CD4-positive, alpha-beta memory T cell (primary cell): ENCODE measurements around the gene FSTL4. TPM values are rescaled to one million over a fixed set of nuclear protein-coding genes. Genes with fewer than 3 reads are reported as not detected.

Experiments used
- CTCF ChIA-PET: fragments of 350-600 bp; sonication (Branson Sonifier 250); formaldehyde crosslinking; loops from one replicate; lab custom pipeline; 2021; ENCODE audit warnings: inconsistent platforms; ENCODE audit not compliant: partially characterized antibody; lab: Charles Lee
- POLR2A ChIA-PET: fragments of 350-600 bp; sonication (Branson Sonifier 250); formaldehyde crosslinking; loops from one replicate; lab custom pipeline; 2021; ENCODE audit not compliant: partially characterized antibody; lab: Charles Lee
- DNase-seq, 5 donors: peaks; one replicate each; pipeline versions ENCODE4 v3.0.0 to v3.0.0-alpha.2; 2020 to 2022; ENCODE audit warnings: mixed read lengths in 1 of 5
- H3K27ac ChIP-seq: one replicate; pipeline ENCODE4 v1.7.0; 2013; ENCODE audit warnings: low read depth, low read length
- H3K27me3 ChIP-seq: 2 replicates; pipeline ENCODE4 v1.7.0; 2013; ENCODE audit warnings: mild to moderate bottlenecking, low read length, moderate library complexity; ENCODE audit not compliant: insufficient read depth
- H3K36me3 ChIP-seq: 2 replicates; pipeline ENCODE4 v1.7.0; 2013; ENCODE audit warnings: mild to moderate bottlenecking, low read length, moderate library complexity; ENCODE audit not compliant: insufficient read depth
- H3K4me1 ChIP-seq: 2 replicates; pipeline ENCODE4 v1.7.0; 2013; ENCODE audit warnings: mild to moderate bottlenecking, low read length, moderate library complexity; ENCODE audit not compliant: insufficient read depth
- H3K4me3 ChIP-seq, 2 donors: one replicate each; pipeline ENCODE4 v1.7.0; 2013; ENCODE audit warnings: low read length in 2 of 2, mild to moderate bottlenecking in 1 of 2
- H3K9me3 ChIP-seq, 2 donors: one replicate each; pipeline ENCODE4 v1.7.0; 2013; ENCODE audit warnings: low read length in 2 of 2, control low read depth in 1 of 2; ENCODE audit not compliant: control insufficient read depth in 1 of 2
- H3K27ac Mint-ChIP-seq, 7 donors: one replicate each; pipeline ENCODE4 v1.8.0; 2020 to 2021; ENCODE audit warnings: mixed read lengths in 7 of 7, mild to moderate bottlenecking in 6 of 7, inconsistent platforms in 3 of 7, moderate library complexity in 3 of 7
- H3K27me3 Mint-ChIP-seq, 2 donors: one replicate each; pipeline ENCODE4 v1.8.0; 2020 to 2021; ENCODE audit warnings: mixed read lengths in 2 of 2
- H3K36me3 Mint-ChIP-seq, 2 donors: one replicate each; pipeline ENCODE4 v1.8.0; 2020 to 2021; ENCODE audit warnings: mixed read lengths in 2 of 2, inconsistent platforms in 1 of 2, mild to moderate bottlenecking in 1 of 2
- H3K4me1 Mint-ChIP-seq, 4 donors: one replicate each; pipeline ENCODE4 v1.8.0; 2020 to 2021; ENCODE audit warnings: mixed read lengths in 4 of 4, mild to moderate bottlenecking in 1 of 4
- H3K4me3 Mint-ChIP-seq, 8 donors: one replicate each; pipeline ENCODE4 v1.8.0; 2020 to 2021; ENCODE audit warnings: mixed read lengths in 8 of 8, mild to moderate bottlenecking in 7 of 8, moderate library complexity in 6 of 8, inconsistent platforms in 3 of 8
- H3K9me3 Mint-ChIP-seq, 8 donors: one replicate each; pipeline ENCODE4 v1.8.0; 2020 to 2021; ENCODE audit warnings: mixed read lengths in 8 of 8, mild to moderate bottlenecking in 5 of 8, inconsistent platforms in 3 of 8, moderate library complexity in 1 of 8
- intact Hi-C: fragments of 100-400 bp; cut with micrococcal nuclease; formaldehyde crosslinking; loops from one replicate; pipeline ENCODE4 v1.15.1; 2023
- polyA plus RNA-seq, 2 donors: library from polyadenylated mRNA; unstranded; fragments of 300-500 nt; fragmentation: Illumina TruSeq; gene quantifications; one replicate each; pipeline ENCODE4 v1.2.3, GENCODE V29; 2021
- total RNA-seq, 2 experiments: library from RNA; stranded (reverse); gene quantifications; one replicate each; pipeline ENCODE4 v1.2.3, GENCODE V29; 2021

FSTL4 gene
- total and polyA plus RNA-seq, 4 experiments from 2014 or later: not detected

GRCh38 chr5:133291524-133291923 lies 320.8 kb downstream of the FSTL4 start:
- intact Hi-C loops: no loop called here
- no peaks in the 10 kb centered on the region for H3K9me3 Mint-ChIP-seq
- no peaks in the 10 kb centered on the region for H3K4me1 ChIP-seq
- no peak for DNase-seq
- no peaks in the 10 kb centered on the region for H3K27me3 Mint-ChIP-seq
- no peak overlapping the region for H3K27ac ChIP-seq
- H3K4me1 Mint-ChIP-seq: no peaks in the 10 kb centered on the region
- H3K4me3 Mint-ChIP-seq: no peak overlapping the region
- ChIA-PET CTCF (no interaction called here), POLR2A (no interaction called here)
- H3K27ac Mint-ChIP-seq: no peak overlapping the region
- no peaks in the 10 kb centered on the region for H3K36me3 Mint-ChIP-seq
- H3K27me3 ChIP-seq: no peaks in the 10 kb centered on the region
- no peaks in the 10 kb centered on the region for H3K9me3 ChIP-seq
- no peak overlapping the region for H3K4me3 ChIP-seq
- no peaks in the 10 kb centered on the region for H3K36me3 ChIP-seq

DNA sequence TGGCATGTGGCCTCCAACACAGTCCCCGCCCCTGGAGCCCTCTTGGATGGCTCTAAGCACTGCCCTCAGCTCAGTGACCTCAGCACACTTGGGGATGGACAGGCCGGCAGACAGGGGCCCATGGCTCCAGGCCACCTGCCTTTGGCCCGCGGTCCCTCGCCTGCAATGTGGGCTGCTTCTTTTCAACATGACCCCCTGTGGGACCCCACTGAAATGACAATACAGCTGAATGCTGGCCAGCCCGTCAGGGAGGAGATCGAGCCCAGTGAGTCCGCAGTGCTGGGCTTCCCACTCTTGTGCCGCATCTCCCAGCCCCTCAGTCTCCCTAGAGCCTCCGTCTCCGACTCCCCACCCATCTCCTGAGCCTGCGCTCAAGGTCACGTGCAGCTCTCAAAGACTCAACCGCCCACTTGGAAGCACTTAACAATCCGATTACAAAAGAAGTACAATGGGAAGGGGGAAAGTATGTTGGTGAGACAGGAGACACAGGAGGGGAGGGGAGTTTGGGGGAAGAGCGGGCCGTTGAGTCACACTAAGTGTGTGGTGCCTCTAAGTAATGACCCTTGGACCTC lies 321.6 kb downstream of the FSTL4 start:
- no peaks in the 10 kb centered on the region for H3K27me3 ChIP-seq
- H3K4me3 Mint-ChIP-seq: no peak overlapping the region
- no peaks in the 10 kb centered on the region for H3K4me1 ChIP-seq
- H3K36me3 Mint-ChIP-seq: no peaks in the 10 kb centered on the region
- H3K9me3 Mint-ChIP-seq: no peaks in the 10 kb centered on the region
- no peak overlapping the region for H3K4me3 ChIP-seq
- H3K36me3 ChIP-seq: no peaks in the 10 kb centered on the region
- no peak overlapping the region for H3K27ac ChIP-seq
- H3K4me1 Mint-ChIP-seq: no peaks in the 10 kb centered on the region
- intact Hi-C loops: no loop called here
- DNase-seq: no peak
- CTCF ChIA-PET: interaction anchor here (1.3 kb wide), 1 partner anchor 179 kb away, joined by 4 read pairs; no protein-coding TSS in a partner anchor
- POLR2A ChIA-PET: no interaction called here
- no peaks in the 10 kb centered on the region for H3K9me3 ChIP-seq
- H3K27me3 Mint-ChIP-seq: no peaks in the 10 kb centered on the region
- peak overlapping the region in 1 of 7 donors; percentile 18 for H3K27ac Mint-ChIP-seq

- no peaks in the 10 kb centered on the region for H3K36me3 ChIP-seq
- Mint-ChIP-seq H3K9me3 (no peaks in the 10 kb centered on the region), H3K27me3 (no peaks in the 10 kb centered on the region), H3K4me1 (no peaks in the 10 kb centered on the region), H3K27ac (no peak overlapping the region), H3K4me3 (no peak overlapping the region), H3K36me3 (no peaks in the 10 kb centered on the region)
- no peaks in the 10 kb centered on the region for H3K4me1 ChIP-seq
- H3K27ac ChIP-seq: no peak overlapping the region
- DNase-seq: no peak
- intact Hi-C loops: loop anchor here (10.0 kb wide), 1 partner anchor 1405 kb away; no protein-coding TSS in a partner anchor
- no peaks in the 10 kb centered on the region for H3K9me3 ChIP-seq
- CTCF ChIA-PET: interaction anchor here (1.3 kb wide), 1 partner anchor 178 kb away, joined by 4 read pairs; no protein-coding TSS in a partner anchor
- no peak overlapping the region for H3K4me3 ChIP-seq
- H3K27me3 ChIP-seq: no peaks in the 10 kb centered on the region
- POLR2A ChIA-PET: no interaction called here
Observed at GRCh38 chr5:133289686-133290367, 322.5 kb downstream of the FSTL4 start.

GRCh38 chr5:133287500-133287899 lies 324.8 kb downstream of the FSTL4 start:
- no peaks in the 10 kb centered on the region for H3K4me1 Mint-ChIP-seq
- no peak overlapping the region for H3K4me3 ChIP-seq
- no peaks in the 10 kb centered on the region for H3K27me3 ChIP-seq
- intact Hi-C loops: loop anchor here (10.0 kb wide), 1 partner anchor 1407 kb away; no protein-coding TSS in a partner anchor
- ChIA-PET POLR2A (interaction anchor here (0.7 kb wide), 1 partner anchor 174 kb away, joined by 5 read pairs; no protein-coding TSS in a partner anchor), CTCF (interaction anchor here (1.0 to 4.8 kb wide), 4 partner anchors 9 to 179 kb away, joined by 3 to 46 read pairs (median 6); no protein-coding TSS in a partner anchor)
- no peaks in the 10 kb centered on the region for H3K9me3 Mint-ChIP-seq
- H3K27ac ChIP-seq: no peak overlapping the region
- H3K4me3 Mint-ChIP-seq: no peak overlapping the region
- peak overlapping the region in 1 of 7 donors; percentile 1 for H3K27ac Mint-ChIP-seq
- no peaks in the 10 kb centered on the region for H3K4me1 ChIP-seq
- H3K36me3 ChIP-seq: no peaks in the 10 kb centered on the region
- no peaks in the 10 kb centered on the region for H3K9me3 ChIP-seq
- no peaks in the 10 kb centered on the region for H3K36me3 Mint-ChIP-seq
- DNase-seq: peak in 3 of 5 donors; percentile 12 to 26 (median 17)
- H3K27me3 Mint-ChIP-seq: no peaks in the 10 kb centered on the region

DNA sequence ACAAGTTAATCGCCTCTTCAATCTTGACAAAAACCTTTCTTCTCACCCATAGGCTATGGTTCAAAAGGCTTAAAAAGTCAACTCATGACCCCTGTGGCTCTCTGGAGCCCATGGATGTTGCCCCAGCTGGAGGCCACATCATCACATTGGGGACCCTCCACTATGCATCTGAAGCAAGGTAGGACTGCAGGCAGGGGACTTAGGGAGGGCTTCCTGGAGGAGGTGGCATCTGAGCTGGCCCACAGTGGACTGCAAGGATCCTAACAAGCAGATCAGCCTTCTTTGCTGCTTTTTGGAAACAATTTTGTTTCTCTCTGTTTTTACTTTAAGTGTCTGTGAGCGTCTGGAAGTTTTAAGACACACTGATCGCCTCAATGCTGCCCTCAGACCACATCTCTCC lies 325.9 kb downstream of the FSTL4 start:
- H3K4me3 Mint-ChIP-seq: no peak overlapping the region
- no peaks in the 10 kb centered on the region for H3K4me1 Mint-ChIP-seq
- ChIA-PET CTCF (interaction anchor here (1.0 to 4.8 kb wide), 3 partner anchors 8 to 178 kb away, joined by 4 to 46 read pairs (median 8); no protein-coding TSS in a partner anchor), POLR2A (no interaction called here)
- Histone ChIP-seq H3K27me3 (no peaks in the 10 kb centered on the region), H3K4me3 (no peak overlapping the region), H3K4me1 (no peaks in the 10 kb centered on the region), H3K36me3 (no peaks in the 10 kb centered on the region), H3K9me3 (no peaks in the 10 kb centered on the region), H3K27ac (no peak overlapping the region)
- intact Hi-C loops: loop anchor here (10.0 kb wide), 1 partner anchor 1408 kb away; no protein-coding TSS in a partner anchor
- H3K36me3 Mint-ChIP-seq: no peaks in the 10 kb centered on the region
- H3K9me3 Mint-ChIP-seq: no peaks in the 10 kb centered on the region
- H3K27me3 Mint-ChIP-seq: no peaks in the 10 kb centered on the region
- H3K27ac Mint-ChIP-seq: no peak overlapping the region
- no peak for DNase-seq

GRCh38 chr5:133285583-133286021 lies 326.7 kb downstream of the FSTL4 start:
- Histone ChIP-seq H3K9me3 (no peaks in the 10 kb centered on the region), H3K27ac (no peak overlapping the region), H3K4me3 (no peak overlapping the region), H3K36me3 (no peaks in the 10 kb centered on the region), H3K27me3 (no peaks in the 10 kb centered on the region), H3K4me1 (no peaks in the 10 kb centered on the region)
- Mint-ChIP-seq H3K27ac (no peak overlapping the region), H3K4me1 (no peaks in the 10 kb centered on the region), H3K4me3 (no peak overlapping the region), H3K9me3 (no peaks in the 10 kb centered on the region), H3K27me3 (no peaks in the 10 kb centered on the region), H3K36me3 (no peaks in the 10 kb centered on the region)
- ChIA-PET CTCF (interaction anchor here (4.8 kb wide), 1 partner anchor 173 kb away, joined by 46 read pairs; no protein-coding TSS in a partner anchor), POLR2A (no interaction called here)
- DNase-seq: no peak
- intact Hi-C loops: loop anchor here (10.0 kb wide), 1 partner anchor 1409 kb away; no protein-coding TSS in a partner anchor

DNA sequence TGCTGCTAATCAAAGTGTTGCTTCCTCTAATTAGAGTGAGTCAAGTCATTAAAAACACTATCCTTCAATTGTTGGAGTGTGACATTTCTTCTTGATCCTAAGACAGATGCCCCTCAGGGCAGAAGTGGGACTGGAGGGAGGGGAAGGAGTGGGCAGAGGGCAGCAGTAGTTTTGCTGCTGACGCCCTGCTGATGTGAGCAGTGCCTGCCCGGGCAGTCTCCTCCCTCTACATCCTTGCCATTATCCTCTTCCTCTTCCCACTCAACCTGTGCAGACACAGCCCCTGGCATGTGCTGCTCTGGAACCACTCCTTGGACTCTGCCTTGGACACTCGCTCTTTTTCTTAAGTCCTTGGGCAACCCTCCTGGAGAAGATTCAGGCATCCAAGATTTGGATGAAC lies 328.0 kb downstream of the FSTL4 start:
- Histone ChIP-seq H3K4me1 (no peaks in the 10 kb centered on the region), H3K27me3 (no peaks in the 10 kb centered on the region), H3K9me3 (no peaks in the 10 kb centered on the region), H3K27ac (no peak overlapping the region), H3K36me3 (no peaks in the 10 kb centered on the region), H3K4me3 (no peak overlapping the region)
- DNase-seq: no peak
- H3K27ac Mint-ChIP-seq: no peak overlapping the region
- no peaks in the 10 kb centered on the region for H3K36me3 Mint-ChIP-seq
- intact Hi-C loops: loop anchor here (10.0 kb wide), 1 partner anchor 1410 kb away; no protein-coding TSS in a partner anchor
- no peaks in the 10 kb centered on the region for H3K27me3 Mint-ChIP-seq
- ChIA-PET CTCF (interaction anchor here (4.8 kb wide), 1 partner anchor 172 kb away, joined by 46 read pairs; no protein-coding TSS in a partner anchor), POLR2A (no interaction called here)
- no peaks in the 10 kb centered on the region for H3K9me3 Mint-ChIP-seq
- no peak overlapping the region for H3K4me3 Mint-ChIP-seq
- H3K4me1 Mint-ChIP-seq: no peaks in the 10 kb centered on the region
